ENCODE measurements around the gene PPP1R16B. TPM values are rescaled to one million over a fixed set of nuclear protein-coding genes. Genes with fewer than 3 reads are reported as not detected.

Gene PPP1R16B
- total RNA-seq, 4 donors from 2014 or later, result 1.8 to 11.1 (median 7.0) TPM

DNA sequence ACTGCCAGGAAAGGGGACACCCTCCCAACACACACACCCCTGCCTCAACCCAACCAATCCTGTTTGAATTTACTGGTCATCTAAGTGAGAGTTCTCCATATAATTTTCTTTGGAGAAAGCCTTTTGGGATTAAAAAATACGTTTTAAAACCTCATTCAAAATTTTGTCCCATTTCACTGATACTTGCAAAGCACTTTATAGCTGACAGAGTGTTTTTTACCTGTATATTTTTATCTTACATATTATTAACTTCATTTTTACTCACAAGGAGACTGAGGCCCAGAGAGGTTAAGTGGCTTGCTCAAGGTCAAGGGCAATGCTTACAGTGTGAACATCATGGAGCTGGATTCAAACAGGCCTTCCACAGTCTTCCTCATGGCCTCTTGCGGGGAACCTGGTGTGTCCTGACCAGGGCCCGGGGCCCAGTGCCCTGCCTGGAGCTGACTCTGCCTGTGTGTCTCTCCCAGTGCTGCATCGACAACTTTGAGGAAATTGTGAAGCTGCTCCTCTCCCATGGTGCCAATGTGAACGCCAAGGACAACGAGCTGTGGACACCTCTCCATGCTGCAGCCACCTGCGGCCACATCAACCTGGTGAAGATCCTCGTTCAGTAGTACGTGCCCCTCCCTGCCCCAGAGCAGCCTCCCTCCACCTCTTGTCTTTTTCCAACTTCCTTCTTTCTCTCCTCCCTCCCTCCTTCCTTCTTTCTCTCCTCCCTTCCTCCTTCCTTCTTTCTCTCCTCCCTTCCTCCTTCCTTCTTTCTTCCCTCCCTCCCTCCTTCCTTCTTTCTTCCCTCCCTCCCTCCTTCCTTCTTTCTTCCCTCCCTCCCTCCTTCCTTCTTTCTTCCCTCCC, 89.8 kb downstream of the PPP1R16B start:
- intact Hi-C loops (cut with DNase I; ENCODE audit: low total_unique reads), result loop anchor here (10.0 kb wide), 1 partner anchor 251 kb away; no protein-coding TSS in a partner anchor
- TF ChIP-seq, protein P1, sequence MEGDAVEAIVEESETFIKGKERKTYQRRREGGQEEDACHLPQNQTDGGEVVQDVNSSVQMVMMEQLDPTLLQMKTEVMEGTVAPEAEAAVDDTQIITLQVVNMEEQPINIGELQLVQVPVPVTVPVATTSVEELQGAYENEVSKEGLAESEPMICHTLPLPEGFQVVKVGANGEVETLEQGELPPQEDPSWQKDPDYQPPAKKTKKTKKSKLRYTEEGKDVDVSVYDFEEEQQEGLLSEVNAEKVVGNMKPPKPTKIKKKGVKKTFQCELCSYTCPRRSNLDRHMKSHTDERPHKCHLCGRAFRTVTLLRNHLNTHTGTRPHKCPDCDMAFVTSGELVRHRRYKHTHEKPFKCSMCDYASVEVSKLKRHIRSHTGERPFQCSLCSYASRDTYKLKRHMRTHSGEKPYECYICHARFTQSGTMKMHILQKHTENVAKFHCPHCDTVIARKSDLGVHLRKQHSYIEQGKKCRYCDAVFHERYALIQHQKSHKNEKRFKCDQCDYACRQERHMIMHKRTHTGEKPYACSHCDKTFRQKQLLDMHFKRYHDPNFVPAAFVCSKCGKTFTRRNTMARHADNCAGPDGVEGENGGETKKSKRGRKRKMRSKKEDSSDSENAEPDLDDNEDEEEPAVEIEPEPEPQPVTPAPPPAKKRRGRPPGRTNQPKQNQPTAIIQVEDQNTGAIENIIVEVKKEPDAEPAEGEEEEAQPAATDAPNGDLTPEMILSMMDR (IDR thresholded peaks at IDR 0.05), result no peak
- TF ChIP-seq POLR2A (IDR thresholded peaks at IDR 0.05) (no peak), POLR2AphosphoS5 (IDR thresholded peaks at IDR 0.05) (no peak), EP300 (IDR thresholded peaks at IDR 0.05; ENCODE audit: low read depth) (no peak)
- Histone ChIP-seq H3K27ac (no peak overlapping the region), H3K9me3 (no peaks in the 10 kb centered on the region), H3K4me1 (peaks cover 4 to 13% (median 7%) of the 10 kb centered on the region in 4 donors), H3K36me3 (no peaks in the 10 kb centered on the region), H3K4me3 (no peak overlapping the region), H3K27me3 (peaks cover 22% of the 10 kb centered on the region)
- WGBS, 2 donors (ENCODE audit: low coverage in 1 of 2), result 68 to 80% methylated on average over 4 to 9 of the region's 9 CpGs
- in situ Hi-C loops (cut with MboI; ENCODE audit: low pct_ligation_motif_present in 1 of 4, low pct_unique_long_range_greater_than_20kb in 1 of 4, low sequenced_read_pairs in 3 of 4), result loop anchor here in 1 of 4 donors (25.0 kb wide), 1 partner anchor 258 kb away; no protein-coding TSS in a partner anchor
- DNase-seq, result no peak

DNA sequence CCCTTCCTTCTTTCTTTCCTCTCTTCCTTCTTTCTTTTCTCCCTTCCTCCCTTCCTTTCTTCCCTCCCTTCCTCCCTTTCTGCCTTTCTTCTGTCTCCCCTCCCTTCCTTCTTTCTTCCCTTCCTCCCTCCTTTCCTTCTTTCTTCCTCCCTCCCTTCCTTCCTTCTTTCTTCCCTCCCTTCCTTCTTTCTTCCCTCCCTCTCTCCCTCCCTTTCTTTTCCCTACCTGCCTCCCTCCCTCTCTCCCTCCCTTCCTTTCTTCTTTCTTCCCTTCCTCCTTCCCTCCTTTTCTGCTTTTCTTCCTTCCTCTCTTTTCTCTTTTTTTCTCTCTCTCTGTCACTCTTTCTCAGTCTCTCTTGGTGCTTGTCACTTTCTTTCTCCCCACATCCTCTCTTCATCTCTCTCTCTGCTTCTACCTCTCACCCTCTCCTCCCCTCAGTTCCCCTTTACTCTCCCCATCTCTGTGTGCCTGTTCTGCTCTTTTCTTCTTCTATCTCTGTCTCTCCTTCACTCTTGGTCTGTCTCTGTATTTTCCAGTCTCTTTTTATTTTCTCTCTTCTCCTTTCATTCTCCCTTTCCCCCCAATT, 90.6 kb downstream of the PPP1R16B start:
- TF ChIP-seq EP300 (IDR thresholded peaks at IDR 0.05; ENCODE audit: low read depth) (no peak), POLR2A (IDR thresholded peaks at IDR 0.05) (no peak), POLR2AphosphoS5 (IDR thresholded peaks at IDR 0.05) (no peak)
- TF ChIP-seq, protein P1 (IDR thresholded peaks at IDR 0.05), result no peak
- Histone ChIP-seq H3K27me3 (peaks cover 22% of the 10 kb centered on the region), H3K36me3 (no peaks in the 10 kb centered on the region), H3K9me3 (no peaks in the 10 kb centered on the region), H3K4me3 (no peak overlapping the region), H3K27ac (no peak overlapping the region), H3K4me1 (peaks cover 4 to 13% (median 7%) of the 10 kb centered on the region in 4 donors)
- in situ Hi-C loops (cut with MboI; ENCODE audit: low pct_ligation_motif_present in 1 of 4, low pct_unique_long_range_greater_than_20kb in 1 of 4, low sequenced_read_pairs in 3 of 4) (loop anchor here in 1 of 4 donors (25.0 kb wide), 1 partner anchor 259 kb away; no protein-coding TSS in a partner anchor), intact Hi-C loops (cut with DNase I; ENCODE audit: low total_unique reads) (loop anchor here (10.0 kb wide), 1 partner anchor 251 kb away; no protein-coding TSS in a partner anchor)
- DNase-seq, result no peak

DNA sequence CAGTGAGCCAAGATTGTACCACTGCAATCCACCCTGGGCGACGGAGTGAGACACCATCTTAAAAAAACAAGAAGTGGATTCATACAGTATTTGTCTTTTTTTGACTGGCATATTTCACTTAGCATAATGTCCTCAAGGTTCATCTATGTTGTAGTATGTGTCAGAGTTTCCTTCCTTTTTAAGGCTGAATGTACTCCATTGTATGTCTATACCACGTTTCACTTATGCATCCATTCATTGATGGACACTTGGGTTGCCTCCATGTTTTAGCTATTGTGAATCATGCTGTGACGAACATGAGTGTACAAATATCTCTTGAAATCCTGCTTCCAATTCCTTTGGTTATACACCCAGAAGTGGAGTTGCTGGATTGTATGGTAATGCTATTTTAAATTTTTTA, 91.8 kb downstream of the PPP1R16B start:
- peaks cover 4 to 13% (median 7%) of the 10 kb centered on the region in 4 donors for H3K4me1 ChIP-seq
- 75 to 82% methylated on average over 2 to 4 of the region's 4 CpGs for WGBS, 2 donors (ENCODE audit: low coverage in 1 of 2)
- in situ Hi-C loops (cut with MboI; ENCODE audit: low pct_ligation_motif_present in 1 of 4, low pct_unique_long_range_greater_than_20kb in 1 of 4, low sequenced_read_pairs in 3 of 4), result loop anchor here in 1 of 4 donors (25.0 kb wide), 1 partner anchor 260 kb away; no protein-coding TSS in a partner anchor
- TF ChIP-seq, protein P1 (IDR thresholded peaks at IDR 0.05), result no peak
- no peak for TF ChIP-seq EP300 (IDR thresholded peaks at IDR 0.05; ENCODE audit: low read depth)
- H3K27me3 ChIP-seq, result peaks cover 18% of the 10 kb centered on the region
- H3K4me3 ChIP-seq, result no peak overlapping the region
- no peak overlapping the region for H3K27ac ChIP-seq
- no peaks in the 10 kb centered on the region for H3K36me3 ChIP-seq
- H3K9me3 ChIP-seq, result no peaks in the 10 kb centered on the region
- DNase-seq, result no peak
- intact Hi-C loops (cut with DNase I; ENCODE audit: low total_unique reads), result loop anchor here (10.0 kb wide), 1 partner anchor 252 kb away; no protein-coding TSS in a partner anchor

DNA sequence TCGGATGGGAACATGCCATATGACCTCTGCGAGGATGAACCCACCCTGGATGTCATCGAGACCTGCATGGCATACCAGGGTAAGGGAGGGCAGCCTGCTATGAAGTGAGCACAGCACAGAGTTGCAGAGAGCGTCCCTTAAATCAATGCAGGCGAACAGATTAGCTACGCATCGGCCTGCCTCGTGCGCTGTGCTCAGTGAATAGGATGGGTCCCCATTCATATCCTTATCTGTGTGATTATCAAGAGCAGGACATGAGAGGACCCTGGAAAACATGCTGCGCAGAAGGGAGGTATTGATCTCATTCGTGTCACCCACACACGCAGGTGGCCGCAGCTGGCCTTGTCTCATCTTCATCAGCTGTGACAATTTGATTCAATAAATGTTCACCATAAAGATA, 95.1 kb downstream of the PPP1R16B start:
- no peaks in the 10 kb centered on the region for H3K4me1 ChIP-seq
- no peaks in the 10 kb centered on the region for H3K27me3 ChIP-seq
- intact Hi-C loops (cut with DNase I; ENCODE audit: low total_unique reads) (no loop called here), in situ Hi-C loops (cut with MboI; ENCODE audit: low pct_ligation_motif_present in 1 of 4, low pct_unique_long_range_greater_than_20kb in 1 of 4, low sequenced_read_pairs in 3 of 4) (loop anchor here in 2 of 4 donors (25.0 kb wide), 2 partner anchors 137 to 263 kb away; no protein-coding TSS in a partner anchor)
- DNase-seq, result no peak
- WGBS, 2 donors (ENCODE audit: low coverage in 1 of 2), result 88% methylated on average over 13 of the region's 13 CpGs; no CpG with 5 or more reads in 1 of the 2 donors
- H3K9me3 ChIP-seq, result no peaks in the 10 kb centered on the region
- H3K4me3 ChIP-seq, result no peak overlapping the region
- no peak for TF ChIP-seq EP300 (IDR thresholded peaks at IDR 0.05; ENCODE audit: low read depth)
- TF ChIP-seq, protein P1 (IDR thresholded peaks at IDR 0.05), result no peak
- no peak for TF ChIP-seq POLR2AphosphoS5 (IDR thresholded peaks at IDR 0.05)
- TF ChIP-seq POLR2A (IDR thresholded peaks at IDR 0.05), result no peak
- no peak overlapping the region for H3K27ac ChIP-seq
- H3K36me3 ChIP-seq, result no peaks in the 10 kb centered on the region

All from transverse colon (tissue), 4 donors.